ENCODE measurements around the gene MYO16.

GRCh38 chr13:109220631-109221030 is 591.2 kb downstream of the MYO16 start:
- TF ChIP-seq RAD21 (conservative IDR thresholded peaks at IDR 0.05) (no peak), CTCF (IDR thresholded peaks at IDR 0.05; ENCODE audit: poor library complexity, severe bottlenecking) (no peak), TAF1 (IDR thresholded peaks at IDR 0.05; ENCODE audit: low read depth) (no peak)

All from neural cell (in vitro differentiated cells).